ENCODE data around the gene OOSP3. TPM values are rescaled to one million over a fixed set of nuclear protein-coding genes. Genes with fewer than 3 reads are reported as not detected.
A peak's percentile ranks its signal among the peaks of the same experiment; 100 is the strongest.

Gene OOSP3
- total RNA-seq, 2 experiments from 2014 or later = not detected

DNA sequence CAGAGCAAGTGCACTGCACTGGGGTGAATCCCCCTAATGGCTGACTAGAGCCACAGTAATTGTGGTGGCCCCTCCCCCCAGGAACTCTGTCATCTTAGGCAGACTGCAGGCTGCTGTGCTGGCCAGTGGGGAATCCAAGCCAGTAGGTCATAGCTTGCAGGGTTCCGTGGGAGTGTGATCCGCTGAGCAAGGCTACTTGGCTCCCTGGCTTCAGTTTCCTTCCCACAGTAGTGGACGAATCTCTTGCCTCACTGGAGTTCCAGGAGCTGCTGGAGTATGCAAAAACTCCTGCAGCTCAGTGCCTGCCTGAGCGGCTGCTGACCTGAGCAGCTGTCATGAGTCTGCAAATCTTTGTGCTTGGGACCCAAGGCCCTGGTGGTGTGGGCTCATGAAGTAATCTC, 13.2 kb downstream of the OOSP3 start:
- CTCF ChIA-PET = no interaction called here
- peaks cover 2% of the 10 kb centered on the region for H3K36me3 Mint-ChIP-seq (ENCODE audit: low read depth)

DNA sequence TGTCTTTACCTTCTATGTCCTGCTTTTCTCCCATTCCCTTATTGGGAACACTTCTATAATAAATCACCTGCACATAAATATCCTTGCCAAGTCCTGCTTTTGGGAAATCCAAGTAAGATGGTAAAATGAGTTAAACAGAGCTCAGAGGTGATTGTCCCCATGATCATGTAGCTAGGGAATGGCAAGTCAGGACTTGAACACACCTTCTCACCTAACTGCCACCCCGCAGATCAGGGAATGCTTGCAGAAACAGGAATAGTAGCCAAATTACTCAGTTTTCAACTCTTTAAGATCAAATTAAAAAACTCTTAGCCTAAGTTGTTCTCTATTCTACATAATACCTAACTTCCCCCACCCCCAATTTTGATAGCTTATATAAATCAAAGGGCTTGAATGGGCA, 16.0 kb downstream of the OOSP3 start:
- no peak for DNase-seq
- TF ChIP-seq CTCF (IDR thresholded peaks at IDR 0.05) = no peak
- Mint-ChIP-seq H3K4me3 (no peak overlapping the region), H3K9me3 (peaks cover 9% of the 10 kb centered on the region), H3K27me3 (peaks cover 8% of the 10 kb centered on the region), H3K27ac (no peak overlapping the region), H3K36me3 (ENCODE audit: low read depth) (no peaks in the 10 kb centered on the region), H3K4me1 (ENCODE audit: low read depth) (no peaks in the 10 kb centered on the region)
- intact Hi-C loops (cut with micrococcal nuclease) = no loop called here
- ChIA-PET POLR2A (no interaction called here), CTCF (interaction anchor here (1.0 to 1.5 kb wide), 2 partner anchors 13 to 24 kb away, joined by 3 to 4 read pairs; no protein-coding TSS in a partner anchor)
- ATAC-seq = no peak

More for the DNA sequence above, 13.2 kb downstream of the OOSP3 start:
- no peak overlapping the region for H3K27ac Mint-ChIP-seq
- H3K27me3 Mint-ChIP-seq = peaks cover 10% of the 10 kb centered on the region
- intact Hi-C loops (cut with micrococcal nuclease) = no loop called here
- DNase-seq = peak; percentile 4
- no peaks in the 10 kb centered on the region for H3K4me1 Mint-ChIP-seq (ENCODE audit: low read depth)
- peaks cover 31% of the 10 kb centered on the region for H3K9me3 Mint-ChIP-seq
- POLR2A ChIA-PET = no interaction called here
- no peak for ATAC-seq
- TF ChIP-seq CTCF (IDR thresholded peaks at IDR 0.05) = no peak
- no peak overlapping the region for H3K4me3 Mint-ChIP-seq

- Mint-ChIP-seq H3K27me3 (peaks cover 8% of the 10 kb centered on the region), H3K4me3 (no peak overlapping the region), H3K36me3 (ENCODE audit: low read depth) (no peaks in the 10 kb centered on the region), H3K4me1 (ENCODE audit: low read depth) (no peaks in the 10 kb centered on the region), H3K9me3 (no peaks in the 10 kb centered on the region), H3K27ac (no peak overlapping the region)
- ChIA-PET POLR2A (no interaction called here), CTCF (no interaction called here)
- ATAC-seq = no peak
- intact Hi-C loops (cut with micrococcal nuclease) = no loop called here
- DNase-seq = no peak
- no peak for TF ChIP-seq CTCF (IDR thresholded peaks at IDR 0.05)
Measured at GRCh38 chr11:59898046-59898445, 19.5 kb downstream of the OOSP3 start.

GRCh38 chr11:59898650-59899049, 20.1 kb downstream of the OOSP3 start:
- ChIA-PET POLR2A (no interaction called here), CTCF (no interaction called here)
- DNase-seq (no peak), ATAC-seq (no peak)
- Mint-ChIP-seq H3K4me3 (no peak overlapping the region), H3K27ac (no peak overlapping the region), H3K4me1 (ENCODE audit: low read depth) (no peaks in the 10 kb centered on the region), H3K9me3 (no peaks in the 10 kb centered on the region), H3K36me3 (ENCODE audit: low read depth) (no peaks in the 10 kb centered on the region), H3K27me3 (peaks cover 6% of the 10 kb centered on the region)
- intact Hi-C loops (cut with micrococcal nuclease) = no loop called here
- no peak for TF ChIP-seq CTCF (IDR thresholded peaks at IDR 0.05)

DNA sequence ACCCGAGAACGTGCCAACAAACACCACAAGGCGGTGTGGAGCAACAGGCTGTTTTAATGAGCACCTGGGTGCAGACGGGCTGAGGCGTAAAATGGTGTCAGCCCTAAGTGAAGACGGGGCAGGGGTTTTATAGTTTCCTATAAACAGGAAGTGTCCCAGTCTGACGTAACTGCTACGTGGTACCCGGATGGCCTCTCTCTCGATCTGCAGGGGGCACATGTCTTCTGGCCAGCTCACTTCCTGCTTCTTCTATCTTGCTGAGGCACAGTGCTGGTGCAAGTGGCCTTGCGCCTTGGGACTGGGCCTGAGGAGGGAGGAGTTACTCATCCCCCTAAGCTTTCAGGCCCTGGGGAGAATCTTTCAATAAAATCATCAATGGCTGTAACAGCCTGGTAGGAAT, 20.9 kb downstream of the OOSP3 start:
- Mint-ChIP-seq H3K9me3 (no peaks in the 10 kb centered on the region), H3K27ac (no peak overlapping the region), H3K4me3 (no peak overlapping the region), H3K36me3 (ENCODE audit: low read depth) (no peaks in the 10 kb centered on the region), H3K4me1 (ENCODE audit: low read depth) (no peaks in the 10 kb centered on the region), H3K27me3 (peaks cover 2% of the 10 kb centered on the region)
- ChIA-PET CTCF (no interaction called here), POLR2A (interaction anchor here (0.6 kb wide), 1 partner anchor 19 kb away, joined by 3 read pairs; no protein-coding TSS in a partner anchor)
- DNase-seq = no peak
- no peak for ATAC-seq
- no peak for TF ChIP-seq CTCF (IDR thresholded peaks at IDR 0.05)
- intact Hi-C loops (cut with micrococcal nuclease) = no loop called here
